K562 (cell line): ENCODE measurements around the gene ZNF618. TPM values are rescaled to one million over a fixed set of nuclear protein-coding genes. Genes with fewer than 3 reads are reported as not detected.

Experiments
- ATF2 ChIP-seq: sonication (generic); formaldehyde crosslinking; IDR thresholded peaks from 2 replicates; pipeline ENCODE4 v1.8.1; 2022; ENCODE audit warnings: missing genetic modification reagents
- CCNT2 ChIP-seq: IDR thresholded peaks from 2 replicates; pipeline ENCODE4 v1.6.1; 2011; ENCODE audit warnings: borderline replicate concordance, low read depth, mild to moderate bottlenecking, moderate library complexity, mixed read lengths, low read length; ENCODE audit not compliant: insufficient read length; ENCODE audit errors: extremely low read depth
- EZH2 ChIP-seq: IDR thresholded peaks from 2 replicates; pipeline ENCODE4 v1.6.1; 2012; ENCODE audit warnings: low read depth, mild to moderate bottlenecking, inconsistent platforms, low read length, borderline replicate concordance
- HMGN3 ChIP-seq: IDR thresholded peaks from 2 replicates; pipeline ENCODE4 v1.6.1; 2011; ENCODE audit warnings: borderline replicate concordance, low read depth, mild to moderate bottlenecking, mixed read lengths, low read length; ENCODE audit not compliant: insufficient read length; ENCODE audit errors: extremely low read depth
- PCBP2 ChIP-seq: fragments of 200-400 bp; formaldehyde crosslinking; IDR thresholded peaks from 2 replicates; pipeline ENCODE4 v1.6.1; 2018; ENCODE audit warnings: low read length, low read depth, mild to moderate bottlenecking, moderate library complexity; ENCODE audit not compliant: poor library complexity, severe bottlenecking
- polyA plus RNA-seq, 8 experiments: library from polyadenylated mRNA; depleted of rRNA in 4 of 8; stranded (reverse) in 5 of 8; unstranded in 3 of 8; fragments of >200 nt; fragmentation: Nextera tagmentation in 2 of 8; fragmentation: Illumina TruSeq in 1 of 8; extraction: Ambion mirVana in 2 of 8; extraction: Trizol in 1 of 8; gene quantifications; 2 replicates each; pipeline versions ENCODE4 v1.2.1 to v1.2.3, GENCODE V29; 2011 to 2014; ENCODE audit warnings: inconsistent platforms in 1 of 8, missing spikeins in 1 of 8
- total RNA-seq, 7 experiments: library from RNA; depleted of rRNA in 6 of 7; stranded (reverse); fragments of >200 nt in 6 of 7; fragmentation: Illumina TruSeq in 2 of 7; extraction: Trizol in 2 of 7; gene quantifications; 2 replicates each; pipeline versions ENCODE4 v1.2.1 to v1.2.3, GENCODE V29; 2011 to 2021; ENCODE audit warnings: low replicate concordance in 1 of 7
- TF ChIP-seq, protein P1 (sequence below): sonication (generic); formaldehyde crosslinking; IDR thresholded peaks from 2 replicates; pipeline ENCODE4 v1.8.0; 2023; ENCODE audit warnings: mild to moderate bottlenecking, missing genetic modification reagents

ZNF618 gene
- total and polyA plus RNA-seq, 9 of the 15 experiments (the other 6 are each of a cell fraction or from before 2014, with no cell fraction given), result 0.08 to 13.7 (median 3.4) TPM

DNA sequence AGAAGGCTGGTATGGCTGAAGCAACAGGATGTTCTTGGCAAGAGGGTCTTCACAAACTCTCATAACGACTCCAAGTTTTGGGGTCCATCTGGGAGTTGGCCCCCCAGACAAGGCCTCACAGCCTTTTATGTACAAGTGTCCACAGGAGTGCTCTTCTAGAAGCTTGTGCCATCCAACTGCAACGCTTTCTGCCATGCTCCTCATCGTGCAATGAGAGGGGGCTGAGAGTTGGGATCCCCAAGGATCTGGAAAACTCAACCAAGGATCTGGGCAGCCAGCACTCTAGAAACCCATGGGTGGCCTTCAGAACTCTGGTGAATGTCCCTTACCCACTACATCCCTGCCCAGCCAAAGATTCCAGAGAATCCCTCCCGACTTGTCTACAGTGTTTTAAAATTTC lies 210.5 kb downstream of the ZNF618 start (continued):
- TF ChIP-seq, protein P1, sequence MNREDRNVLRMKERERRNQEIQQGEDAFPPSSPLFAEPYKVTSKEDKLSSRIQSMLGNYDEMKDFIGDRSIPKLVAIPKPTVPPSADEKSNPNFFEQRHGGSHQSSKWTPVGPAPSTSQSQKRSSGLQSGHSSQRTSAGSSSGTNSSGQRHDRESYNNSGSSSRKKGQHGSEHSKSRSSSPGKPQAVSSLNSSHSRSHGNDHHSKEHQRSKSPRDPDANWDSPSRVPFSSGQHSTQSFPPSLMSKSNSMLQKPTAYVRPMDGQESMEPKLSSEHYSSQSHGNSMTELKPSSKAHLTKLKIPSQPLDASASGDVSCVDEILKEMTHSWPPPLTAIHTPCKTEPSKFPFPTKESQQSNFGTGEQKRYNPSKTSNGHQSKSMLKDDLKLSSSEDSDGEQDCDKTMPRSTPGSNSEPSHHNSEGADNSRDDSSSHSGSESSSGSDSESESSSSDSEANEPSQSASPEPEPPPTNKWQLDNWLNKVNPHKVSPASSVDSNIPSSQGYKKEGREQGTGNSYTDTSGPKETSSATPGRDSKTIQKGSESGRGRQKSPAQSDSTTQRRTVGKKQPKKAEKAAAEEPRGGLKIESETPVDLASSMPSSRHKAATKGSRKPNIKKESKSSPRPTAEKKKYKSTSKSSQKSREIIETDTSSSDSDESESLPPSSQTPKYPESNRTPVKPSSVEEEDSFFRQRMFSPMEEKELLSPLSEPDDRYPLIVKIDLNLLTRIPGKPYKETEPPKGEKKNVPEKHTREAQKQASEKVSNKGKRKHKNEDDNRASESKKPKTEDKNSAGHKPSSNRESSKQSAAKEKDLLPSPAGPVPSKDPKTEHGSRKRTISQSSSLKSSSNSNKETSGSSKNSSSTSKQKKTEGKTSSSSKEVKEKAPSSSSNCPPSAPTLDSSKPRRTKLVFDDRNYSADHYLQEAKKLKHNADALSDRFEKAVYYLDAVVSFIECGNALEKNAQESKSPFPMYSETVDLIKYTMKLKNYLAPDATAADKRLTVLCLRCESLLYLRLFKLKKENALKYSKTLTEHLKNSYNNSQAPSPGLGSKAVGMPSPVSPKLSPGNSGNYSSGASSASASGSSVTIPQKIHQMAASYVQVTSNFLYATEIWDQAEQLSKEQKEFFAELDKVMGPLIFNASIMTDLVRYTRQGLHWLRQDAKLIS, result no peak
- no peak for TF ChIP-seq EZH2
- no peak for TF ChIP-seq ATF2 (CRISPR knock-in tag)
- no peak for TF ChIP-seq PCBP2
- no peak for TF ChIP-seq HMGN3
- no peak for TF ChIP-seq CCNT2
